GM21526 (cell line): ENCODE results near the gene POMP.
A peak's percentile ranks its signal among the peaks of the same experiment; 100 is the strongest.
"Not testable (repeated sequence)": the region's sequence is repeated elsewhere in the genome, so short reads cannot be mapped to it uniquely, and the experiment has no call there.

Experiments used
- ATAC-seq: cut with Tn5 transposase; IDR thresholded peaks from one replicate; pipeline ENCODE4 v1.9.1; 2021; ENCODE audit warnings: moderate library complexity; ENCODE audit not compliant: unreplicated experiment, low FRiP score

Gene POMP

GRCh38 chr13:28636677-28637317 lies 22.1 kb upstream of the POMP start:
- peak; percentile 49 for ATAC-seq

DNA sequence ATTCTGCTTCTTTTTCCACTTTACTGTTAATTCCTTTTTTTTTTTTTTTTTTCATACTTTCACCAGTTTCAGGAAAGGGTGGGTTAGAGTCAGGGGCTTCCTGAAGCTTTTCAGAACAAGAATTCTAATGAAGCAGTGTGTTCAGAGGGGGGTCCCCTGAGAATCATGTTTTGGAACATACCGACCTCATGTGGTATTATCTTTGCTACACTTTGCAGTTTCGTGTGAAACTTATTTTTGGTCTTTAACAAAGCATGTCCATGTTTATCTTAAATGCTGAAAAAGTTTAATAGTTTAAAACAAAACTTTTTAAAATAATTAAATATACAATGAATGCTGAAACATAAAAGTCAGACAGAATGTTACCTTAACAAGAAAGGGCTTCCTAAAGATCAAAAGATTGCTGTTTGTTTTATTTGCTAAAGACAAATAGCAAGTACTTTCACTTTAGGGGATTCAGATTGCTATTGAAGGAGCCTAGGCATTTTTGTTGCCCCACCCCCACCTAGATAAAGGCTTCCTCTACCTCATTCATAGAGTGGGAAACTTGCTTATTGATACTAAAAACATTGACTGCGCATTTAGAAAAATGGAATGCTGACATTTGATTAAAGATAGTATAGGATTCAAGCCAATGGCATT lies 21.1 kb upstream of the POMP start:
- no peak for ATAC-seq

- ATAC-seq: no peak
Observed at GRCh38 chr13:28638756-28639155, 20.2 kb upstream of the POMP start.

- ATAC-seq: no peak
Observed at GRCh38 chr13:28640861-28641599, 17.9 kb upstream of the POMP start.

DNA sequence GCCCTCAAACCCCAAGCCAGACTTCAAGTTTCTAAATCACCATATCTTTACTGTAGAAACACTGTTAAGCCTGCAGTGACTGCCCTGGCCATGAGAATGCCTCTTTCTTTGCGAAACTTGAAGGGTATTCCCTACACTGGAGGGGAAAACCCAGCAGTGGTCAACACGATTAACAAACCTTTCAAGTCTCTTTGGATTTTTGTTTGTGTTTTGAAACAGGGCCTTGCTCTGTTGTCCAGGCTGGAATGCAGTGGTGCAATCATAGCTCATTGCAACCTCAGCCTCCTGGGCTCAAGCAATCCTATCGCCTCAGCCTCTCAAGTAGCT lies 17.4 kb upstream of the POMP start:
- ATAC-seq: peak; percentile 50

GRCh38 chr13:28650284-28650683 lies 8.6 kb upstream of the POMP start:
- no peak for ATAC-seq

- ATAC-seq: no peak
Observed at GRCh38 chr13:28651810-28652401, 7.0 kb upstream of the POMP start.

DNA sequence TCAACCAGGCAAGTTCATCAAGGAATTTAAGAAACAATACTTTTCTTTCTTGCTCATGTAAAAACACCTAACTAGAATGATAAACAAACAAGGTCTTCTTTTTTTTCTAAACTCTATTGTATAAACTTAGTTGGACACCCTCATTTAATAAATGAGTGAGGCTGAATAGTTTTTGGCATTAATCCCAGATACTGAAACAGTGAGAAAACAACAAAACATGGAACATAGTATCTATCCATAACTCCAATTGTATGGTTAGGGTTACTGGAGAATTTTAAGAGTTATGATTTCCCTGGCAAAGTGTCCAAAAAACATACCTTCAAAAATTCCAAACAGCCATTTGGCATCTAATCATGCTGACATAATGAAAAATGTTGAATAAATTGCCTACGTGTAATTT lies 5.8 kb upstream of the POMP start:
- no peak for ATAC-seq

GRCh38 chr13:28654276-28654675 lies 4.7 kb upstream of the POMP start:
- ATAC-seq: no peak

GRCh38 chr13:28655561-28655960 lies 3.4 kb upstream of the POMP start:
- no peak for ATAC-seq

- no peak for ATAC-seq
Observed at GRCh38 chr13:28657784-28658538, 969 bp upstream of the POMP start.

DNA sequence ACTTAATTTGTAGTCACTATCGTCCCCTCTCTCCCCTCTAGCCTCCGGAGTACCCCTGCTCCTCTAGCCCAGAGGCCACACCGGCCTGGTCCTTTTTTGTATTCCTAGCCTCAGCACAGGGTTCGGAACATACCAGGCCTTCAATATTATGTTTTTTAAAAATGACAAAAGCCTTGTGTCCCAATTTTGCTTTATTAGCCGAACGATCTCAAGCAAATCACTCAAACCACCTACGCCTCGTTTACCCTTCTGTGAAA lies 463 bp upstream of the POMP start:
- ATAC-seq: peak; percentile 8

GRCh38 chr13:28659621-28659970 lies 666 bp downstream of the POMP start:
- peak; percentile 33 for ATAC-seq

DNA sequence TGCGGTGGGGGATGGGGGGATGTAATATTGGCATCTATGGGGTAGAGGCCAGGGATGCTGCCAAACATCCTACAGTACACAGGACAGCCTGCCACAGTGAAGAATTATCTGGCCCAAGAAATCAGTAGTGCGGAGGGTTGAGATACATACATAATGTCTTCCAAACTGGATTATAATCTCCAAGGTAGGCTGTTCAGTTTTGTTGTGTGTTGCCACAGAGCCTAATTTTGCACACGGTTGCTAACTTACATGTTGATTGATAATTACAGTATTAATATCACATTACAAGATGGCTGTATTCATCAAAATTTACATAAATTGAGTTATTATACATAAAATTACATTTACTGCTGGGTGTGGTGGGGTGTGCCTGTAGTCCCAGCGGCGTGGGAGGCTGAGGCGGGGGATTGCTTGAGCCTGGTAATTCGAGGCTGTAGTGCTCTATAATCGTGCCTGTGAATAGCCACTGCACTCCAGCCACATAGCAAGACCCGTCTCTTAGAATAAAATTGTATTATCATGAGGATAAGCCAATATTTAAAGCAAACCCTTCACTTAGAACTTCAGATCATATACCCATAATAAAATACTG lies 8.1 kb downstream of the POMP start:
- no peak for ATAC-seq

DNA sequence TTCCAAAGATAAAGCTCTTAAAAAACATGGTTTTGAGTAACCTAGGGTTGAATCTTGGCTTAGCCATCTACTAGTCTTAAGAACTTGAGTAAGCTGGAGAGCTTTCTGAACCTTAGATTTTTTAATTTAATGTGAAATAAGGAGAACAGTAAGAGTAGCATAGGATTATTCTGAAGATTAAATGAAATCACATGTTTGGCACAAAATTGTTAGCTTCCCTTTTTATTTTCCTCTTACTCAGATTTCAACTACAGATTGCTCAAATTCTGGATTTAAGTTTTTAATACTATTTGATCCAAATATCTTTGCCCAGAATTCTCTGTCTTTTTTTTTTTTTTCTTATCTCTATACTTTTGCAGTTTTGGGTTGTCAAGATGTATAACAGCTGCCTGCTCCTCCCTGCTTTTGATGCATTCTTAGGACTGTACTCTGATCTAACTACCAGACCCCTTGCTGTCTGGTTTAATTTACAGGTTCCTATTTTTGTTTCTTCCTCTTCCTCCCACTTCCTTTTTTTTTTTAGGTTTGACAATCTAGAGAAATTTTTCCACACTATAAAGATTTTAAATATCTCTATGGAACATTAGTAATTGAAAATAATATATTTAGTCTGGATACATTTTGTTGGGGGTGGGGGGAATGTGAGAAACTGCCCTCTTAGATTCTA lies 12.3 kb downstream of the POMP start:
- no peak for ATAC-seq

GRCh38 chr13:28678809-28679208 lies 19.9 kb downstream of the POMP start:
- ATAC-seq: no peak

DNA sequence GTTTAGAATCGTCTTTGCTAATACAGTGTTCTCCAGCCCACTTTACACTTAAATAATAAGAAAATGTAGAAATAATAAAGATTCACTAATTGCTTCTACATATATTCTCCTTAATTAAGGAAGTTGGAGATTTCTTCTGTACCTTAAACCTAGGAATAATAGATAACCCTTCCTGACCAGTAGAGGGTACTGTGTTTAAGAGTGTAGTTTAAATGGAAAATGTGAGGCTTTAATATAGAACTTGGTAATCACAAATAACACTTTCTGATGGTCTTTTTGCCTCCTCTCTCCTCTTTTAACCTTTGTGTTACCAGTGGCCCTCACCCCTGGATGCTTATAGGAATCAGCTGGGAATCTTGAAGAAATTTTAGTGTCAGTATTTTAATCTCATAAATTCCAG lies 20.7 kb downstream of the POMP start:
- no peak for ATAC-seq

DNA sequence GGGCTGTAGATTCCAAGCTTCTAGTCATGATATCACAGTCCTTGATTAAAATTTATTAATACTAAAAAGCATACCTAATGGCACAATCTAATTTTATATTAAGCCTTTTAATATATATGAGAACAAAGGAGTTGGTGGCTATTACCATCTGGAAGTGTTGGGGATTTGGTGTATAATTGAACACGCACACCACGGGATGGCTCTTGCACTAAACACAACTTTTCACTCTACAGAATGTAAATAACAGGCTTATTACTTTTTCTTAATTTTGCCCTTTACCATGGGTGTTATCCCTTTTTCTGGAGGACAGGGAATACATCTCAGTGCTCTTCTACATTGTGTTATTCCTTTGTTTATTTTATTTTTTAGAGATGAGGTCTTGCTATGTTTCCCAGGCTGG lies 21.6 kb downstream of the POMP start:
- no peak for ATAC-seq

GRCh38 chr13:28683169-28683568 lies 24.2 kb downstream of the POMP start:
- ATAC-seq: not testable (repeated sequence)

GRCh38 chr13:28684257-28684656 lies 25.3 kb downstream of the POMP start:
- no peak for ATAC-seq
